GM21529 (cell line): ENCODE results near the gene SEC11C.

Experiments used
- ATAC-seq: cut with Tn5 transposase; IDR thresholded peaks from one replicate; pipeline ENCODE4 v1.9.1; 2021; ENCODE audit not compliant: unreplicated experiment

SEC11C gene

DNA sequence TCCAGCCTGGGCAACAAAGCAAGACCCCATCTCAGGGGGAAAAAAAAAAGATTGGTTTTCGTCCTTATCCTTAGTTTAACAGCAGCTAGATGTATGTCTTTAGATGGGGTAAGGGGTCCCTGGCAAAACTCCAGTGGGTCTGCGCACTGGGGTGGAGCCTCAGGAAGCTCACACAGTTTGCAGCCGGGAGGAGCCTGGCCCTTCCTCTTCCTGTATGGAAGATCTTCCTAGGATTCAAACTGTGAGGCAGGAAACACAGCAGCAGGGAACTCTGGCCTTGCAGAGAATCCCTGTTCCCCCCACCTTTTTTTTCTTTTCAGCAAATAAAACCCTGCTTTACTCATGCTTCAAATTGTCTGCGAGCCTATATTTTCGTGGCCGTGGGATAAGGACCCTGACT is 67.8 kb downstream of the SEC11C start:
- no peak for ATAC-seq
